LNCaP clone FGC (cell line): ENCODE data around the gene PTPRJ.
"Not testable (repeated sequence)": the region's sequence is repeated elsewhere in the genome, so short reads cannot be mapped to it uniquely, and the experiment has no call there.

Experiments used
- DNase-seq: peaks from one replicate; pipeline ENCODE4 v3.0.0-alpha.2; 2011; ENCODE audit warnings: low read depth
- H3K4me3 ChIP-seq: 2 replicates; pipeline ENCODE4 v1.5.1; 2011; ENCODE audit warnings: mild to moderate bottlenecking, low read depth, low read length, control low read depth
- TF ChIP-seq, protein P1 (sequence below): IDR thresholded peaks from 2 replicates; pipeline ENCODE4 v1.5.1; 2012; ENCODE audit warnings: mild to moderate bottlenecking; ENCODE audit not compliant: control insufficient read depth, insufficient read depth; ENCODE audit errors: extremely low read depth

Gene PTPRJ

DNA sequence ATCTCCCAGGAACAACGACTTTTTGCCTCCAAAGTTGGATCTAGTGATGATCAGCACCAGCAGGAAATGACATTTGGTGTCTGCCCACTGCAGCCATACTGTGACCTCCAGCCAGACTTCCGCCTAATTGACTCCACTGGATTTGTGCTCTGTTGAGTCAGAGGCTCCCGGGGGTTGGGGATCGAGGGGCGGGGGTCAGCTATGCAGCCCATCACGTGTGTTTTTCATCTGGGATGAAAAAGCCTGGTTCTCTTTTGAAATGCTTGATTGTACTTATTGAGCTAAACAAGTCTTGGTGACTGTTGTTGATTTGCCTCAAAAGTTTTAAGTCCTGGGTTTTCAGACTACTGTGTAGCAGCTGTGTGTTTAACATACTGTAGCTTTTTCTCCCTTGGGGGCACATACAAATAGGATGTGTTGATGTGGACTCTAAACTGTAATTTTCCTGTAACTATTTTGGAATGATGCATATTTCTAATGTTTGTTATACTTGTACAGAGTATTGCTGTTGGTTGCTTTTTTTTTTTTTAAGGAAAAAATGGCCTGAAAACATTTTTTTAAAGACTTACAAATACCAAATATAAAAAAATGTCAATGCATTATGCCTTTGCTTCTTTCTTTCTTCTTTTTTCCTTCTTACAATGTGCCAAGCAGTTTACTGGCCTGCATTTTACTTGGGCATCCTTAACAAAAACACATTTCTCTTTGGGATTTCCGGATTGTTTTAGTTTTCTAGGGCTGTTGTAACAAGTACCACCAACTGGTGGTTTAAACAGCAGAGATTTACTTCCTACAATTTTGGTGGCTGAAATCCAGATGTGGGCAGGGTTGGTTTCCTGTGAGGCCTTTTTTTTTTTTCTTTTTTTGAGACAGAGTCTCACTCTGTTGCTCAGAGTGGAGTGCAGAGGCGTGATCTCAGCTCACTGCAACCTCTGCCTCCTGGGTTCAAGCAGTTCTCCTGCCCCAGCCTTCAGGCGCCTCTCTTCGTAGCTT is 190.2 kb downstream of the PTPRJ start:
- H3K4me3 ChIP-seq: no peak overlapping the region
- no peak for DNase-seq
- TF ChIP-seq, protein P1, sequence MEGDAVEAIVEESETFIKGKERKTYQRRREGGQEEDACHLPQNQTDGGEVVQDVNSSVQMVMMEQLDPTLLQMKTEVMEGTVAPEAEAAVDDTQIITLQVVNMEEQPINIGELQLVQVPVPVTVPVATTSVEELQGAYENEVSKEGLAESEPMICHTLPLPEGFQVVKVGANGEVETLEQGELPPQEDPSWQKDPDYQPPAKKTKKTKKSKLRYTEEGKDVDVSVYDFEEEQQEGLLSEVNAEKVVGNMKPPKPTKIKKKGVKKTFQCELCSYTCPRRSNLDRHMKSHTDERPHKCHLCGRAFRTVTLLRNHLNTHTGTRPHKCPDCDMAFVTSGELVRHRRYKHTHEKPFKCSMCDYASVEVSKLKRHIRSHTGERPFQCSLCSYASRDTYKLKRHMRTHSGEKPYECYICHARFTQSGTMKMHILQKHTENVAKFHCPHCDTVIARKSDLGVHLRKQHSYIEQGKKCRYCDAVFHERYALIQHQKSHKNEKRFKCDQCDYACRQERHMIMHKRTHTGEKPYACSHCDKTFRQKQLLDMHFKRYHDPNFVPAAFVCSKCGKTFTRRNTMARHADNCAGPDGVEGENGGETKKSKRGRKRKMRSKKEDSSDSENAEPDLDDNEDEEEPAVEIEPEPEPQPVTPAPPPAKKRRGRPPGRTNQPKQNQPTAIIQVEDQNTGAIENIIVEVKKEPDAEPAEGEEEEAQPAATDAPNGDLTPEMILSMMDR: no peak

DNA sequence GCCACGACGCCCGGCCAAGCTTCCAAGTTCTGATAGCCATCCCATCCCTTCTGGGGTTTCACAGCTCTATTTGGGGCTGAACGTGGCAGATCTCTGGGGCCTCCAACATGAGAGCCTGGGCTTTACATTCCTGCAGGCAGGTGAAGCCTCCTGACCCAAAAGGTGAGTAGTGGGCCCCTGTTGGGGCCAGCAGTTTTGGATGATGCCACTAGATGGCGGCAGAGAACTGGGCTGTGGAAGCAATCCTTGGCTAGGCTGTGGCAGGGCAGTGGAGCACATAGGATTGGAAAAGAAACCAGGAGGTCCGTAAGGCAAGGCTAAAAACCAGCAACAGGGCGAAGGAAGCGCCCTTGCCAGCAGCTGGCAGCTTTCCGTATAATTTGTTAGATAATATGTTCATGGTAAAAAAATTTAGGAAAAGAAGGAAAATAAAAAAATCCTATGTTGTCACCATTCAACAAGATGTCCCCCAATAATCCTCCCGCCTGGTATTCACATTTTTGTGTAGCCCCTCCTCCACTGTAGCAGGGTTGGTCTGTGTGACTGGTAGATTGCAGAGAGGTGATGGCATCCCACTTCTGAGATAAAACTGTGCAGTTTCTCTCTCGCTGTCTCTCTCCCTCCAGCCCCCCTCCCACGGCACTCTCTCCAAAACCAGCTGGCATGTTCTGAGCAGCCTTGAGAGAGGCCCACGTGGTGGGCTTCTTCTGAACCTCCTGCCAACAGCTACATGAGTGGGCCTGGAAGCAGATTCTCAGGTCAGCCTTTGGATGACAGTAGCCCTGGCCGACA is 192.7 kb downstream of the PTPRJ start:
- no peak overlapping the region for H3K4me3 ChIP-seq
- no peak for DNase-seq
- TF ChIP-seq, protein P1: peak; percentile 91

DNA sequence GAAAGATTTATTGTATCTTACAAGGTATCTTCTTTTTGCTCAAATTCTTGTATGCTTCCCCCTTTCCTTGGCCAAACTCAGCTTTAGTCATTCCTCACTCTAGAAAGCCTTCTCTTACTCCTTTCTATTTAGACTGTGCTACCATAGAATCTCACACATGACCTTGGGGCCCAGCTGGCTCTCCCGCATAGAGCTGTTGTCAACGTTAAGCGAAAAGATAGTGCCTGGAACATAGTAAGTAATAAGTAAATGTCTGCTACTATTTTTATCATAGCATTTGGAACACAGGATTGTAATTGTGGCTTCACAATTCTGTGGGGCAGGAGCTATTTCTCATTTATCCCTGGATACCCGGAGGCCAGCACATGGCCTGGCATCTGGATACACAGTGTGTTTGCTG is 197.3 kb downstream of the PTPRJ start:
- DNase-seq: no peak
- TF ChIP-seq, protein P1: no peak
- H3K4me3 ChIP-seq: no peak overlapping the region

DNA sequence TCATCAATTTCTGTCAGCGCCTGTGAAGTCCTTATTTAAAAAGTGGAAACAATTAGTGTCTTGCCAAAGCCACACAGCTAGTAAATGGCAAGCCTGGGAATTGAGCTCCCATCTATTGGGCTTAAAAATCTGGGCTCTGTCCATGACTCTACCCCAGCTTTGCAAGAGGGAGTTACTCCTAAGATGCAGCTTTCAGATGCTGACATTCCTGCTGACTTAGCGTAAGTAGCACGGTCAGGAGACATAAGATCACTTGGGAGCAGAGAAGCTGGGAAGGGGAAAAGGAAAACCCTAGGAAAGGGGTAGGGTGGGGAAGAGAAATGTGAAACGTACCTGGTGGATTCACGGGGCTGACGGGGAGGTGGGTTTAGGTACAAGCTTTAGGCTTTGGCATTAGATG is 200.3 kb downstream of the PTPRJ start:
- TF ChIP-seq, protein P1: no peak
- no peak overlapping the region for H3K4me3 ChIP-seq
- DNase-seq: no peak

DNA sequence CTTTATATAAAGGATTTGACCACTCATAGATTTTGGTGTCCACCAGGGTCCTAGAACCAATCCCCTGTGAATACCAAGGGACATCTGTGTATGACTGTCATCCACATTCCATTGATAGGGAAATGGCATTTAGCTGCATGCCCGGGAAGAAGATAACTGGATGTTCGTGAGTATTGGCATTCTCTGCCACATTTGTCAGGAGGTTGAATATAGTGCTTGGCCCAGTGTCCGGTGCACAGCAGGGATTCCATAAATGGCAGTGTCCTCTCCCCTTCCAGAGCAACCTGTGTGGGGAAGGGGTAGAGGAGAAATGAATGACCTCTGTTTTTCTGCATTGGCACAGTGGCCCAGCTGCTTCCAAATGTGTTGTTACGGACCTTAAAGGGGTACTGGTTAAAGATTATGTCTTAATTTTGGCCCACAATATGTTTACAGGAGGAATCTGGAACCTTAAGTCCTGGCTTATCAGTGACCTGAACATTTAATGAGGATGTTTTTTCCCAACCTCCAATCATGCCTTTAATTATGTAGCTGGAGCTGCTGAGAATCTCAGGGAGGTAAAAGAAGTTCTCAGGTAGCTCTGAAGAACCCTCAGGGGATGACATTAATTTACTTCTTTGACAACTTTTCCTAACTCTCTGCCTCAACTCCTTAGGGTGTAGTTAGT is 202.6 kb downstream of the PTPRJ start:
- TF ChIP-seq, protein P1: no peak
- DNase-seq: peak; percentile 3
- H3K4me3 ChIP-seq: no peak overlapping the region

DNA sequence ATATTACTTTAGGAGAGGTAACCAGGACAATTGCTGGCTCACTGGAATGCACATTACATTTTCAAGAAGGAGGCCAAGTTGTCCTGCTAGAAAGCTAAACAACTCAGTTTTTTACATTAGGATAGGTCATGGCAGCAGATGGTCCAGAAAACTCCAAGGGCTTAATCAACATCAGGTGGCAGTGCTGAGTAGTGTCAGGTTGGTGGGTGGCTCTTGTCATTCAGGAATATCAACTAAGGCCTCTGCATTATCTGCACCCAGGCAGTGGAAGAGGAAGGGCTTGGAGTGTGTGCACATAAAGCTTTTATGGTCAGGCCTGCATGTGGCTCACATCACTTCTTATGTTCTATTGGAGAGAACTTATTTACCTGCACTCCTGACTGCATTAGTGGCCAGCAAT is 204.1 kb downstream of the PTPRJ start:
- TF ChIP-seq, protein P1: no peak
- peak; percentile 28 for DNase-seq
- no peak overlapping the region for H3K4me3 ChIP-seq

DNA sequence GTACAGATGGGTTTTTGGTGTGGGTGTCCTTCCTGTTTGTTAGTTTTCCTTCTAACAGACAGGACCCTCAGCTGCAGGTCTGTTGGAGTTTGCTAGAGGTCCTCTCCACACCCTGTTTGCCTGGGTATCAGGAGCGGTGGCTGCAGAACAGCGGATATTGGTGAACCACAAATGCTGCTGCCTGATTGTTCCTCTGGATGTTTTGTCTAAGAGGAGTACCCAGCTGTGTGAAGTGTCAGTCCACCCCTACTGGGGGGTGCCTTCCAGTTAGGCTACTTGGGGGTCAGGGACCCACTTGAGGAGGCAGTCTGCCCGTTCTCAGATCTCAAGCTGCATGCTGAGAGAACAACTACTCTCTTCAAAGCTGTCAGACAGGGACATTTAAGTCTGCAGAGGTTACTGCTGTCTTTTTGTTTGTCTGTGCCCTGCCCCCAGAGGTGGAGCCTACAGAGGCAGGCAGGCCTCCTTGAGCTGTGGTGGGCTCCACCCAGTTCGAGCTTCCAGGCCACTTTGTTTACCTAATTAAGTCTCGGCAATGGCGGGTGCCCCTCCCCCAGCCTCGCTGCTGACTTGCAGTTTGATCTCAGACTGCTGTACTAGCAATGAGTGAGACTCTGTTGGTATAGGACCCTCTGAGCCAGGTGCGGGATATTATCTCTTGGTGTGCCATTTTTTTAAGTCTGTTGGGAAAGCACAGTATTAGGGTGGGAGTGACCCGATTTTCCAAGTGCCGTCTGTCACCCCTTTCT is 210.7 kb downstream of the PTPRJ start:
- DNase-seq, H3K4me3 ChIP-seq: not testable (repeated sequence)
